ENCODE measurements around the gene CEP126.

- no peak for TF ChIP-seq CTCF (IDR thresholded peaks at IDR 0.05)
- no peak for TF ChIP-seq EP300 (IDR thresholded peaks at IDR 0.05)
- no peak for TF ChIP-seq POLR2A (IDR thresholded peaks at IDR 0.05; ENCODE audit: low read depth)
- TF ChIP-seq POLR2AphosphoS5 (IDR thresholded peaks at IDR 0.05) = no peak
Observed at GRCh38 chr11:102046841-102047240, 132.0 kb downstream of the CEP126 start.

All from esophagus muscularis mucosa (tissue), 4 donors.